ENCODE measurements around the gene FRMD5.

FRMD5 gene

DNA sequence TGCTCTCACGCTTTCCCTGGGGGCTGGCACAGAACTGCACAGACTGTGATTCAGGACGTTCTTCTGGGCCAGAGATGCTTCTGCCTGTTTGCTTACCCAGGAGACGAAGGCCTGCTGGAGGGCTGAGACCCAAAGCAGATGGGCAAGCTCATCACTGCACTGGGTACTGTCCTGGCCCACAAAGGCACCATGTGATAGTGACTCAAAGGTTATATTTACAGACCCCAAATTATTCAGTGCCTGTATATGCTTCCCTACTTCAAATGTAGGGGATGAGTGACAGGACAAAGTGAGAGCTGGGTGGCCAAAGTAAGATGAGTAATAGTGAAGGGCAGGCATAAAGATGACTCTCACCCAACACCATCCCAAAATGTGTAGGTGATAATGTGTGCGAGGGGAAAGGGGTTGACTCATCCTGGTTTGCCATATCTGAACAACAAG, 240.9 kb downstream of the FRMD5 start:
- no peak for TF ChIP-seq EZH2 (IDR thresholded peaks at IDR 0.05; ENCODE audit: borderline replicate concordance, low read depth, low read length, severe bottlenecking)
- TF ChIP-seq, protein P1, sequence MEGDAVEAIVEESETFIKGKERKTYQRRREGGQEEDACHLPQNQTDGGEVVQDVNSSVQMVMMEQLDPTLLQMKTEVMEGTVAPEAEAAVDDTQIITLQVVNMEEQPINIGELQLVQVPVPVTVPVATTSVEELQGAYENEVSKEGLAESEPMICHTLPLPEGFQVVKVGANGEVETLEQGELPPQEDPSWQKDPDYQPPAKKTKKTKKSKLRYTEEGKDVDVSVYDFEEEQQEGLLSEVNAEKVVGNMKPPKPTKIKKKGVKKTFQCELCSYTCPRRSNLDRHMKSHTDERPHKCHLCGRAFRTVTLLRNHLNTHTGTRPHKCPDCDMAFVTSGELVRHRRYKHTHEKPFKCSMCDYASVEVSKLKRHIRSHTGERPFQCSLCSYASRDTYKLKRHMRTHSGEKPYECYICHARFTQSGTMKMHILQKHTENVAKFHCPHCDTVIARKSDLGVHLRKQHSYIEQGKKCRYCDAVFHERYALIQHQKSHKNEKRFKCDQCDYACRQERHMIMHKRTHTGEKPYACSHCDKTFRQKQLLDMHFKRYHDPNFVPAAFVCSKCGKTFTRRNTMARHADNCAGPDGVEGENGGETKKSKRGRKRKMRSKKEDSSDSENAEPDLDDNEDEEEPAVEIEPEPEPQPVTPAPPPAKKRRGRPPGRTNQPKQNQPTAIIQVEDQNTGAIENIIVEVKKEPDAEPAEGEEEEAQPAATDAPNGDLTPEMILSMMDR (IDR thresholded peaks at IDR 0.05; ENCODE audit: borderline replicate concordance, extremely low read depth, low read length, poor library complexity, severe bottlenecking), result no peak
- H2AFZ ChIP-seq (ENCODE audit: low read depth, low read length), result no peak overlapping the region
- no peaks in the 10 kb centered on the region for H3K36me3 ChIP-seq (ENCODE audit: insufficient read depth, low read length)
- no peak overlapping the region for H3K27ac ChIP-seq (ENCODE audit: low read length)
- no peak for ATAC-seq (ENCODE audit: insufficient read depth, low read depth)
- no peaks in the 10 kb centered on the region for H4K20me1 ChIP-seq (ENCODE audit: insufficient read depth, low read length)
- H3K27me3 ChIP-seq (ENCODE audit: insufficient read depth, low read length, poor library complexity), result peaks cover 14% of the 10 kb centered on the region
- H3K9me3 ChIP-seq (ENCODE audit: insufficient read depth, low read length, severe bottlenecking), result no peaks in the 10 kb centered on the region
- no peaks in the 10 kb centered on the region for H3K4me1 ChIP-seq (ENCODE audit: insufficient read depth, low read length)
- no peak for DNase-seq
- H3K4me2 ChIP-seq (ENCODE audit: insufficient read depth, low read length), result no peak overlapping the region
- no peak overlapping the region for H3K9ac ChIP-seq (ENCODE audit: low read depth, low read length)
- no peak overlapping the region for H3K4me3 ChIP-seq (ENCODE audit: low read depth in 1 of 2, low read length in 2 of 2)
- no peaks in the 10 kb centered on the region for H3K79me2 ChIP-seq (ENCODE audit: insufficient read depth, low read length)

DNA sequence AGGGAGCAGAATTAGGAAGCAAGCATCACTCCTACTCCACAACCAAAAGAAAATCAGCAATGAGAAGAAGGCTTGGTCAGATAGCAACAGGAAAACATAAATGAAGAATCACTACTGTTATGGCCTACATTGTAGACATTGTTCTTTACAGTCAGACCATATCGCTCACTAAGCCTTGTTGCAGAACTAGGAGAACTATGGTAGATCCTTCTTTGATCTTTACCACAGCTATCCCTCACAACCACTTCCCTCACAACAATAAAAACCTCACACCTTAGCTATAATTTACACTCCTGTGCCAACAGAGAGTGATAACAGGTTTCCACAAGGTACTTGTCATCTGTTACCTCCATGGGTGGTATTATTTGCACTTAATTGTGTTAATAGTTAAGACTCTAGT, 241.7 kb downstream of the FRMD5 start:
- Histone ChIP-seq H3K4me2 (ENCODE audit: insufficient read depth, low read length) (no peak overlapping the region), H3K27ac (ENCODE audit: low read length) (no peak overlapping the region), H4K20me1 (ENCODE audit: insufficient read depth, low read length) (no peaks in the 10 kb centered on the region), H3K4me3 (ENCODE audit: low read depth in 1 of 2, low read length in 2 of 2) (no peak overlapping the region), H3K4me1 (ENCODE audit: insufficient read depth, low read length) (no peaks in the 10 kb centered on the region), H3K79me2 (ENCODE audit: insufficient read depth, low read length) (no peaks in the 10 kb centered on the region), H3K9ac (ENCODE audit: low read depth, low read length) (no peak overlapping the region), H3K36me3 (ENCODE audit: insufficient read depth, low read length) (no peaks in the 10 kb centered on the region), H2AFZ (ENCODE audit: low read depth, low read length) (no peak overlapping the region), H3K27me3 (ENCODE audit: insufficient read depth, low read length, poor library complexity) (peaks cover 17% of the 10 kb centered on the region), H3K9me3 (ENCODE audit: insufficient read depth, low read length, severe bottlenecking) (no peaks in the 10 kb centered on the region)
- ATAC-seq (ENCODE audit: insufficient read depth, low read depth) (no peak), DNase-seq (no peak)
- TF ChIP-seq EZH2 (IDR thresholded peaks at IDR 0.05; ENCODE audit: borderline replicate concordance, low read depth, low read length, severe bottlenecking), result no peak
- TF ChIP-seq, protein P1 (IDR thresholded peaks at IDR 0.05; ENCODE audit: borderline replicate concordance, extremely low read depth, low read length, poor library complexity, severe bottlenecking), result no peak

DNA sequence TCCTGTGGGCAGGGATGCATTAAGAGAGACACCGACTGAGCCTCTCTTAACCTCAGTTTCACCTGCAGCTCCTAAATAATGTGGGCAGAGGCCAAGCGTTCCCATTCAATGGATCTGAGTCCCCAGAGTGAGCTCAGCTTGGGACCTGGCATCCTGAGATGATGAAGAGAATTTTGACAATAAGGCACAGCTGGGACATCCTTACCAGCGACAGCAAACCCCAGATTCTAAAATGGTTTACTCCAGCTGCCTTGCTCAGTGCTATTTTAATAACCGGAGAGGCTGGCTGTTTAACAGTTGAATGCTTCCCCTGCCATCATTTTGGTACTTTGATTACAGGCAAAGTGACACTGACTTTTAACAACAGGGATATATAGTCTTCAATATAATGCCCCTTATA, 244.5 kb downstream of the FRMD5 start:
- Histone ChIP-seq H4K20me1 (ENCODE audit: insufficient read depth, low read length) (no peaks in the 10 kb centered on the region), H3K36me3 (ENCODE audit: insufficient read depth, low read length) (no peaks in the 10 kb centered on the region), H3K9me3 (ENCODE audit: insufficient read depth, low read length, severe bottlenecking) (no peaks in the 10 kb centered on the region), H3K4me2 (ENCODE audit: insufficient read depth, low read length) (no peak overlapping the region), H3K27me3 (ENCODE audit: insufficient read depth, low read length, poor library complexity) (peaks cover 13% of the 10 kb centered on the region), H3K4me1 (ENCODE audit: insufficient read depth, low read length) (no peaks in the 10 kb centered on the region), H3K4me3 (ENCODE audit: low read depth in 1 of 2, low read length in 2 of 2) (no peak overlapping the region), H3K27ac (ENCODE audit: low read length) (no peak overlapping the region), H3K9ac (ENCODE audit: low read depth, low read length) (no peak overlapping the region), H2AFZ (ENCODE audit: low read depth, low read length) (no peak overlapping the region), H3K79me2 (ENCODE audit: insufficient read depth, low read length) (no peaks in the 10 kb centered on the region)
- no peak for TF ChIP-seq EZH2 (IDR thresholded peaks at IDR 0.05; ENCODE audit: borderline replicate concordance, low read depth, low read length, severe bottlenecking)
- TF ChIP-seq, protein P1 (IDR thresholded peaks at IDR 0.05; ENCODE audit: borderline replicate concordance, extremely low read depth, low read length, poor library complexity, severe bottlenecking), result no peak
- DNase-seq, result no peak
- ATAC-seq (ENCODE audit: insufficient read depth, low read depth), result no peak
